GM12801 (cell line): ENCODE measurements around the gene IL17C.

Experiments used
- CTCF ChIP-seq: IDR thresholded peaks from one replicate; pipeline ENCODE4 v1.5.1; 2011; ENCODE audit warnings: control low read depth; ENCODE audit not compliant: insufficient read length; ENCODE audit errors: extremely low read depth

IL17C gene

GRCh38 chr16:88610909-88611812 lies 27.2 kb upstream of the IL17C start:
- TF ChIP-seq CTCF: no peak

GRCh38 chr16:88613293-88613692 lies 25.1 kb upstream of the IL17C start:
- no peak for TF ChIP-seq CTCF

GRCh38 chr16:88613911-88614817 lies 24.2 kb upstream of the IL17C start:
- no peak for TF ChIP-seq CTCF

- no peak for TF ChIP-seq CTCF
Measured at GRCh38 chr16:88614818-88615580, 23.4 kb upstream of the IL17C start.

- TF ChIP-seq CTCF: no peak
Measured at GRCh38 chr16:88616320-88616719, 22.1 kb upstream of the IL17C start.

GRCh38 chr16:88616736-88617135 lies 21.6 kb upstream of the IL17C start:
- TF ChIP-seq CTCF: no peak
